Left renal pelvis (tissue), 4 donors: Measurements from ENCODE around the gene EGF. TPM values are rescaled to one million over a fixed set of nuclear protein-coding genes. Genes with fewer than 3 reads are reported as not detected.
"Not testable (repeated sequence)": the region's sequence is repeated elsewhere in the genome, so short reads cannot be mapped to it uniquely, and the experiment has no call there.

Experiments used
- DNase-seq, 4 donors: peaks; one replicate each; pipeline ENCODE4 v3.0.0-alpha.2; 2013; ENCODE audit warnings: low read depth in 4 of 4, low spot score in 3 of 4
- polyA plus RNA-seq, 4 donors: library from polyadenylated mRNA; unstranded; fragments of 120-200 nt; gene quantifications; one replicate each; pipeline ENCODE4 v1.2.1, GENCODE V29; 2013; ENCODE audit not compliant: insufficient read length in 4 of 4

The EGF gene
- polyA plus RNA-seq: 1 to 10 TPM in 3 of 4 donors, under 1 TPM in 1; 0.42 to 3.8 (median 3.8) TPM

GRCh38 chr4:109912706-109913595 lies at the start of gene EGF:
EGF (plus strand) TSS chr4:109912883; CDS start chr4:109913336, 453 bp downstream.
- no peak for DNase-seq

GRCh38 chr4:109864134-109864533 lies 48.5 kb upstream of the EGF start:
- DNase-seq: no peak

GRCh38 chr4:109870061-109870460 lies 42.6 kb upstream of the EGF start:
- no peak for DNase-seq

GRCh38 chr4:109872065-109872464 lies 40.6 kb upstream of the EGF start:
- DNase-seq: no peak

GRCh38 chr4:109872950-109873656 lies 39.6 kb upstream of the EGF start:
- no peak for DNase-seq

- no peak for DNase-seq
Observed at GRCh38 chr4:109873791-109874514, 38.7 kb upstream of the EGF start.

GRCh38 chr4:109875106-109875505 lies 37.6 kb upstream of the EGF start:
- DNase-seq: no peak

GRCh38 chr4:109875553-109875952 lies 37.1 kb upstream of the EGF start:
- DNase-seq: not testable (repeated sequence)

GRCh38 chr4:109876634-109877265 lies 35.9 kb upstream of the EGF start:
- no peak for DNase-seq

GRCh38 chr4:109877400-109877799 lies 35.3 kb upstream of the EGF start:
- no peak for DNase-seq

- DNase-seq: no peak
Observed at GRCh38 chr4:109878355-109878754, 34.3 kb upstream of the EGF start.

GRCh38 chr4:109879081-109879480 lies 33.6 kb upstream of the EGF start:
- no peak for DNase-seq

GRCh38 chr4:109879636-109880314 lies 32.9 kb upstream of the EGF start:
- no peak for DNase-seq

GRCh38 chr4:109886303-109886702 lies 26.4 kb upstream of the EGF start:
- DNase-seq: no peak

GRCh38 chr4:109887071-109887470 lies 25.6 kb upstream of the EGF start:
- DNase-seq: no peak

- DNase-seq: no peak
Observed at GRCh38 chr4:109890076-109890475, 22.6 kb upstream of the EGF start.

GRCh38 chr4:109902559-109903251 lies 10.0 kb upstream of the EGF start:
- no peak for DNase-seq

- no peak for DNase-seq
Observed at GRCh38 chr4:109908731-109909130, 4.0 kb upstream of the EGF start.

GRCh38 chr4:109910256-109910655 lies 2.4 kb upstream of the EGF start:
- DNase-seq: no peak
